T-helper 2 cell treated with Interferon-gamma antibody and Interleukin-4, amounts not matched to agents 100 ng/mL and 5 ng/mL, for 36 hours (primary cell): Measurements from ENCODE around the gene HOXD12. TPM values are rescaled to one million over a fixed set of nuclear protein-coding genes. Genes with fewer than 3 reads are reported as not detected.

Source experiments
- intact Hi-C: fragments of 100-400 bp; cut with micrococcal nuclease; formaldehyde crosslinking; loops from one replicate; pipeline ENCODE4 v1.15.1; 2023
- total RNA-seq: library from RNA; stranded (reverse); gene quantifications from 2 replicates; pipeline ENCODE4 v1.2.3, GENCODE V29; 2022

Gene HOXD12
- total RNA-seq, 1 donor from 2014 or later: not detected

GRCh38 chr2:176128172-176128981 is 28.8 kb downstream of the HOXD12 start:
- intact Hi-C loops: no loop called here

GRCh38 chr2:176128982-176129796 is 29.6 kb downstream of the HOXD12 start, which contains the start of gene HOXD8:
Gene HOXD8 (plus strand): TSS chr2:176129705. CDS start chr2:176130367, 662 bp downstream.
- intact Hi-C loops: no loop called here

DNA sequence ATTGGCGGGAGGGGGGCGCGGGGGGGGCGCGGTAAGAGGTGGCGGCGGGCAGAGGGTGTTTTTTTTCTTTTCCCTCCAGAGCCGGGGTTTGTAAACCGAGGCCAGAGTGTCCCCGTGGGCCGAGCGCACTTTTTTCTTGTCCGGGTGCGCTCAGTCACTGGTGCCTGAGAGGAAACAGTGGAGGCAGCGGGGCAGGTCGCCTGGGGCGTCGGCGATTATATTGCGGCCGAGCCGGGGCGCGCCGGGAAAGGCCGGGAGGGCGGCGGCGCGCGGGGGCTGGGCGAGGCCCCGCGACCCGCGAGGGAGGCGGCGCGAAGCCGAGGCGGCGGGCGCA is 30.2 kb downstream of the HOXD12 start:
- intact Hi-C loops: loop anchor here (2.0 to 10.0 kb wide), 4 partner anchors 19 to 685 kb away; partner anchors contain the start of gene EVX2

- intact Hi-C loops: loop anchor here (2.0 to 10.0 kb wide), 4 partner anchors 20 to 684 kb away; partner anchors contain the start of gene EVX2
Measured at GRCh38 chr2:176130147-176130956, 30.8 kb downstream of the HOXD12 start.

- intact Hi-C loops: loop anchor here (2.0 to 10.0 kb wide), 4 partner anchors 20 to 684 kb away; partner anchors contain the start of gene EVX2
Measured at GRCh38 chr2:176130957-176131847, 31.6 kb downstream of the HOXD12 start.

DNA sequence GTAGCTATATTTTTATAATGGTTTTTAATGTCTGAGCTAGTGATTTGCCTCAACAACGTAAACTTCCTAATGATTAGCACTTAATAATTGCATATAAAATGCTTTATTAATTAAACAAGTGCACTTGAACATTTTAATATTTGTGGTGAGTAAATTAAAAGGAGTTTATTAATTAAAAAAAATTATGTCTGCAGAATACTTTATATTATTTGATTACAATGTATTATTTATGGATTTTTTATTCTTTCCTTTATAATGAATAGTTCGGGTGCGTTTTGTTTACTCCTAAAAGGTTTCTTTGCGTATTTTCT is 32.2 kb downstream of the HOXD12 start:
- intact Hi-C loops: loop anchor here (2.0 to 10.0 kb wide), 5 partner anchors 19 to 683 kb away; partner anchors contain the start of genes EVX2 and HOXD4

DNA sequence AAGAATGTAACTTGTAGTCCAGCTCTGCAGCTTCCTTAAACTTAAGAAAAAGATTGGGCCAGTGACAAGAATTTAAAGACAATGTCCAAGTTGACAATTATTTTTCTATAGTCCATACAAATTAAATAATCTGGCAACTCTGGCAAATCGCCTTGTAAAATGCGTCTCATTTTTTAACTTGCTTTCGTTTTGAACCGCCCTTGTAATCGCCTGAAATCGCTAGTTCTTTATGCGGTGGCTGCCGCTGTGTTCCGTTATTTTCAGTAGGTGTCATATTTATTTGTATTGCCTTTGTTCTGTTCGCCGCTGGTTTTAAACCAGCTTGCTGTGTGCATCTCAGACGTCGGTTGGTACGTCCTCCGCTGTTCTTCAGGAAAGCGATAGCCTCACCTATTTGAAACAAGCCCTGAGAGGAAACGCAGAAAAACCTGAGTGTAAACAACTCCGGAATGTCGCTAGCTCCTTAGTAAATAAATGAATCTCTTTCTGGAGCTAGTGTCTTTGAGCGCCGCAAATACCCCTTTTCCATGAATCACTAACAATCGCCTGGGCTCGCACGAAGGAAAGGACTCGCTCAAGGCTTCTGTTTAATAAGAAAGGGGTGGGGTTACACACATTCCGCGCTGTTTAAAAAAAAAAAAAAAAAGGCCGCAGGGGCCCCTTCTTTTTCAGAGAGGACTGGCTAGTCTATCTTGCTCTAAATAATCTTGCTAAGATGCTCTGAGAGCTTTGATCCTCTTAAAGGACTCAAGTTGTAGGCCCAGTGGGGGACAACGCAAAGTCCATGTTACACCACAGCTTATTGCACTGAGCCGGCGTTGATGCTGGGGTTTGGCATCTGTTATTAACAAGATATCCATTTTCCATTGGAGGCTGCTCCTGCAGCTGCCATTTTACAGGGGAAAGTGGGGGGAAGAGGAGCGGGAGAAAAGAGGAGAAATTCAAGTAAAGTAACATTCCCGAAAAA is 32.9 kb downstream of the HOXD12 start:
- intact Hi-C loops: loop anchor here (2.0 to 10.0 kb wide), 2 partner anchors 18 to 682 kb away; partner anchors contain the start of gene HOXD4

DNA sequence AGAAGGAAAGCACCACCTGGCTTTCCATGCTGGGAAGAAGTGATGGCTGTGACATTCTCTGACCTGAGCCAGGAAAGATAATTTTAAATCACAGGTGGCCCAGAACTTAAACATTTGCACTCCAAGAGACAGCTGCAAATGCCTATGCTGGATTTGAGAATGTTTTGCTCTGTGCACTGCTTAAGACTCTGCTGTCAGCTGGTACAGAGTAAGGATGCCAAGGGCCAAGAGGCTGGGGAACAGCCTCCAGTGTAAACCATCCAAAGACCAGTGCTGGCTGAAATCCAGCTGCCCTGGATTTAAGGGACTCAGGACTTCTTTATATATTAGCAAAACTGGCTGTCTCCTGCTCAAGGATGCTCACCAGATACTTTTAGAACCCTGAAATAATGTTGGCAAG is 33.8 kb downstream of the HOXD12 start:
- intact Hi-C loops: loop anchor here (2.0 to 10.0 kb wide), 2 partner anchors 17 to 681 kb away; partner anchors contain the start of gene HOXD4

DNA sequence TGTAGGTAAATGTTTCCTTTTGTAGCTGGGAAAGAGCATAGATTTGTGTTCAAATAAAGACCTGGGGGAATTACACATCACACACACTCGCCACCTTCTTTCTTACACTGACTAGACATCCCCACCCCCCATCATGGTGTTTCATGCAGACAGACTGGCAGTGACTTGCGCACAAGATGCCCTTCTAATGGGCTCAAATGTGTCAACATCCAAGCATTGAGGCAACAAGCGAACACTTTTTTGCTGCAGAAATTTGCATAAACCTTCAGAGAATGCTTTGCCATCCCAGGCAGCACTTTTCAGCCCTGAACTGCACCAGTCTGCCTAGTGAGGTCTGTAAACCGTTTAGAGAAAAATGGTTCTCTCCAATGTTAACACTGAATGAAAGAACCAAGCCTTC is 34.4 kb downstream of the HOXD12 start:
- intact Hi-C loops: loop anchor here (10.0 kb wide), 1 partner anchor 681 kb away; no protein-coding TSS in a partner anchor

- intact Hi-C loops: loop anchor here (10.0 kb wide), 1 partner anchor 680 kb away; no protein-coding TSS in a partner anchor
Measured at GRCh38 chr2:176135035-176135440, 35.4 kb downstream of the HOXD12 start.

DNA sequence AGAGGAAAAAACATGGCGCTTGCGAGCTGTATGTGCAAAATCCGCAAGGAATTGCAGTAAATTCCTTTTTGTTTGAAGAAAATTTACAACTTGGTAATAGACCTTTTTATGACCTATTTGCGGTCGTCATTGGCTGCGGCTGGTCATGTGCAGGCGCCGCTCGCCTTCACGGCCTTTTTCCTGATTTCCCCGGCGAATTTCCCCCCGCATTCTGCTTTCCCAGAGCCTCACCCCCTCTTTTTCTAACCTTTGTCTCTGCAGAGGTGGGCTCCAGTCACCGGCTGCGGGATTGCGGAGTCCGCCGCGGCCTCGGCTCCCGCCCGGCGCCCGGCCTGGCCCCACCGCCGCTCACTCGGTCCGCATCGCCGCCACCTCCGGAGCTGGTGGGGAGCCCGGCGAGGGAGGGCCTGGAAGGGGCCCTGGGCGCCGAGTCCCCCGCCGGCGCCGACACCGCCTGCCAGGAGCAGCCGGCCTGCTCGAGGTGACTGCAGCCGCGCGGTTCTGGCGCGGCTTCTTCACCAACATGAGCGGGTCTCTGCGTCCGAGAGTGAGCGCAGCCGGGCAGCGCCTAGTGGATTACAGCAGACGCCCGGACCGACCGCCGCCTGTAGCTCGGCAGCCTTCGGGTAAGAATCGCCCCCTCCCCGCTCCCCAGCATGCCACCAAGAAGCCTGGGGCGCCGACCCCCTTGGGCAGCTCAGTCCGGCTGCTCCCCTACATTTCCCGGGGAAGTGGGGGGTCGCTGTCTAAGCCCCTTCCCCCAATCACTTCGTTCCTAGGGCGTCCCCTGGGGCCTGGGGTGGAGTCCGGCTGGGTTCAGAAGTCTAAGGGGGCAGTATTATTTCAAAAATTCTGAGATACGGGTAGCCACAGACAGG is 37.0 kb downstream of the HOXD12 start:
- intact Hi-C loops: loop anchor here (10.0 kb wide), 1 partner anchor 678 kb away; no protein-coding TSS in a partner anchor

DNA sequence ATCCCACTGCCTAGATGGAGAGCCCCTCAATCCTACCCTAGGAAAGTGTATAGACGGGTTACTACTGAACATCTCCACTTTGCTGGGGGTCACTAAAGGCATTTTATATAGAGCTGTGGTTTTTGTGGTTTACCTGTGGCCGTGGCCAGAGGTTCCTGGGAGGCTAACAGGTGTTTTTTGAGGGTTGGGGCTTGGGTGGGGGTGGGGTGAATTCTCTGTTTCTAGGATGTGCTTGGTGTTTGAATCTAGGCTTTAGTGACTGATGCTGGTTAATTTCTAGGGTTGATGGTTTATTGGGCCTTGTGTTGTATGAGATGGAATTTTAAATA is 37.6 kb downstream of the HOXD12 start:
- intact Hi-C loops: loop anchor here (10.0 kb wide), 1 partner anchor 678 kb away; no protein-coding TSS in a partner anchor

DNA sequence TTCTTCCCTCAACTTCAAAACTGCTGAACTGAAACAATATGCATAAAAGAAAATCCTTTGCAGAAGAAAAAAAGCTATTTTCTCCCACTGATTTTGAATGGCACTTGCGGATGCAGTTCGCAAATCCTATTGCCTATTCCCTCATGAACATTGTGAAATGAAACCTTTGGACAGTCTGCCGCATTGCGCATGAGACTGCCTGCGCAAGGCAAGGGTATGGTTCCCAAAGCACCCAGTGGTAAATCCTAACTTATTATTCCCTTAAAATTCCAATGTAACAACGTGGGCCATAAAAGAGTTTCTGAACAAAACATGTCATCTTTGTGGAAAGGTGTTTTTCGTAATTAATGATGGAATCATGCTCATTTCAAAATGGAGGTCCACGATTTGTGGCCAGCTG is 38.3 kb downstream of the HOXD12 start:
- intact Hi-C loops: loop anchor here (10.0 kb wide), 1 partner anchor 677 kb away; no protein-coding TSS in a partner anchor

DNA sequence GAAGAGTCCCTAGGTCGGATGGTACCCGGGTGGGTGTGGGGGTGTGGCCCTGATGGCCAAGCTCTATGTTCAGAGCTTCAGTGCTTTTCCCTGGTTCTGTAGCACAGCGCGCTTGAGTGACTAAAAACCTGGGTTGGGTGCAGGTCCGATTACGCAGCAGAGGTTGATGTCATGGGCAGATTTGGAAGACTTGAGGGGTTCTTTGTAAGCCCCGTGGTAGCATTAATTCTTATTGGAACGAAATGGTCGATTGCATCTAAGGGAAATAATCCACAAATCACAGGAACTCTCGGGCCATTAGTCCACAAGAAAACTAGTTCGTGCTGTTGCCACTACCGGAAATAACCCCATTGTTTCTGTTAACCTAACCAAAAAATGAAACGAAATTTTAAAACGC is 38.9 kb downstream of the HOXD12 start:
- intact Hi-C loops: loop anchor here (10.0 kb wide), 1 partner anchor 676 kb away; no protein-coding TSS in a partner anchor

DNA sequence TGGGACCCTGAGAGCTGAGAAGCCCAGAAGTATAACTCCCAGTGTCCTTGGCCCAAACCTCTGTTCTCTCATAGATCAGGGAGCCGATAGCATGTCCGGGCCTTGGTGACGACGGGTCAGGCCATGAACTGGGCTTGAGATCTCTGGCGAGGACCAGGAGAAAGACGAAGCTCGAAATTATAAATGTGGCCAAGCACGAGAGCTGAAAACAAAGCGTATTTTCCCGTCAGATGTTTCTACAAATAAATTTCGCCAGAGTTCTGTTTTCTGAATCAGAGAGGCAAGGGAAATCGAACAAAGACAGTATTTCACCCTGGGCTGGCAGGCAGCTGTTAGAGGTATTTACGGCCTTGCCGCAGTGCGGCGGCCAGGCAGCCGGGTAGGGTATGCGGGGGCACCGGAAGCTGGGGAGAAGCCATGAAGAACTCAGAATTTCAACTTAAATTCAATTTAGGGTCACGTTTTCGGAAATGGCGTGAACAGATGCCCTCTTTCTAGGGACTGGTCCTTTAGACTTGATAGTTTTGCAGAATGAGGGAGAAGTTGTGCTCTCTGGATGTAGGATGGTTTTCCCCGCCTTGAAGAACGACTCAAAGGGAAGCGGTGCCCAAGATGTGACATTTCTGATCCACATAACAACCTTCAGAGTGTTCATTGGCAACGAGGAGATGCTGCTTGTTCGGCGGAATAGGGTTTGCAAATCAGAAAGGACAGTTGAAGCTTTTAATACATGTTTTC is 39.5 kb downstream of the HOXD12 start:
- intact Hi-C loops: loop anchor here (10.0 kb wide), 1 partner anchor 676 kb away; no protein-coding TSS in a partner anchor

DNA sequence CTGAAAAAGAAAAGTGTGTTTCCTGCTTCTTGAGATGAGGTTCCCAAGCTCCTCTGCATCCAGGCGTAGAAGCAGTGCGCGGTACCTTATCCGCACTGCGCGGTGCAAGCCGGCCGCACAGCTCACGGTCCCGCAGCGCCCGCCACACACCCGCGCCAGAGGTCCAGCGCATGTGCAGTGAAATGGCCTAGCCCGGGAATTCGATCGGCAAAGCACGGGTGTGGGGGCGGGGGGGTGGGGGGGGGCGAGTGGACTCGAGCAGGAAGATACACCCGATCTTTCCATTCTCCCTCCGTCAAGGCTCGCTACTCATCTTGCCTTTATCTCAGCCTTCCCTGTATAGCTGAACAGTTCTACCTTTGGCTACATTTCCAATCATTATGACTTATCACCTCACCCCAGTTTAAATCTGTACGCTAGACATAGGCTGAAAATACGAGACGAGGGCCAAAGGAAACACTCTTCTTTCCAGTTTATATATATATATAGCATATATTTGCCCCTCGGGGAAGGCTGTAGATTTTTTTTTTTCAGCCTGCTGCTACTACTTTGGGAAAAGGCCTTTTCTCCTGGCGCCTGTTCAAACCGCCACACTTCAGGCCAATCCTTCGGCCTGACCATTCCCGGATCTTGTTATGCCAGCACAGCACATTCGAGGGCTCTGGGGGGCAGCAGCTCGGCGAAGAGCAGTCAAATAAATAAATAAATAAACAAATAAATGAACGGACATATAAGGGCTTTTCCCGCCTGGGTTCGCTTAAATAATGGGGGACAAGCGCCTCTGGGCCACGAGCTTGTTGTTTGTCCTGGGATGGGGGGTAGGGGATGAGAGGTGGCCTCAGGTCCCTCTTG is 40.3 kb downstream of the HOXD12 start:
- intact Hi-C loops: loop anchor here (1.0 to 10.0 kb wide), 6 partner anchors 315 to 1007 kb away; no protein-coding TSS in a partner anchor
